Uterus (tissue), 4 donors: ENCODE measurements around the gene LANCL3. TPM values are rescaled to one million over a fixed set of nuclear protein-coding genes. Genes with fewer than 3 reads are reported as not detected.

Experiments
- DNase-seq, 2 donors: peaks; one replicate each; pipeline ENCODE4 v3.0.0-alpha.2; 2019 to 2020
- H3K27ac ChIP-seq, 2 donors: fragments of 200-600 bp; sonication (generic); 1 replicate in 1 of 2; 2 replicates in 1 of 2; pipeline ENCODE4 v1.5.1; 2016 to 2018
- H3K27me3 ChIP-seq, 2 donors: fragments of 200-600 bp; sonication (generic); one replicate each; pipeline ENCODE4 v1.5.1; 2018 to 2019; ENCODE audit warnings: control low read depth in 1 of 2
- H3K36me3 ChIP-seq, 2 donors: fragments of 200-600 bp; sonication (generic); one replicate each; pipeline ENCODE4 v1.5.1; 2019; ENCODE audit warnings: control low read depth in 1 of 2
- H3K4me1 ChIP-seq, 2 donors: fragments of 200-600 bp; sonication (generic); one replicate each; pipeline ENCODE4 v1.5.1; 2018 to 2019; ENCODE audit warnings: control low read depth in 1 of 2
- H3K4me3 ChIP-seq, 2 donors: fragments of 200-600 bp; sonication (generic); 1 replicate in 1 of 2; 2 replicates in 1 of 2; pipeline ENCODE4 v1.5.1; 2018 to 2019; ENCODE audit warnings: mild to moderate bottlenecking in 1 of 2
- H3K9me3 ChIP-seq, 2 donors: fragments of 200-600 bp; sonication (generic); one replicate each; pipeline ENCODE4 v1.5.1; 2019; ENCODE audit warnings: control low read depth in 1 of 2
- POLR2A ChIP-seq, 2 donors: fragments of 450-650 bp; IDR thresholded peaks; one replicate each; pipeline ENCODE4 v1.6.1; 2016; ENCODE audit warnings: antibody characterized with exemption in 2 of 2, mild to moderate bottlenecking in 1 of 2, moderate library complexity in 1 of 2
- intact Hi-C: fragments of 100-400 bp; cut with DNase I; formaldehyde crosslinking; loops from one replicate; pipeline ENCODE4 v1.15.1; 2023; ENCODE audit warnings: low total_unique reads
- total RNA-seq, 4 donors: library from RNA; depleted of rRNA in 3 of 4; stranded (reverse); fragments of >200 nt in 3 of 4; gene quantifications; one replicate each; pipeline versions ENCODE4 v1.1.0 to v1.2.4, GENCODE V29; 2014 to 2023
- TF ChIP-seq, protein P1 (sequence below), 4 experiments: fragments of 200-600 bp in 2 of 4; fragments of 450-650 bp in 2 of 4; sonication (generic) in 2 of 4; IDR thresholded peaks; one replicate each; pipeline ENCODE4 v1.5.1; 2016 to 2019; ENCODE audit warnings: antibody characterized with exemption in 4 of 4, mild to moderate bottlenecking in 2 of 4, moderate library complexity in 1 of 4
- donor health status: DM: yes; HTN: yes; CAD: no.

Gene LANCL3
- total RNA-seq, 4 donors from 2014 or later: 0.12 to 0.83 TPM; not detected in 2

DNA sequence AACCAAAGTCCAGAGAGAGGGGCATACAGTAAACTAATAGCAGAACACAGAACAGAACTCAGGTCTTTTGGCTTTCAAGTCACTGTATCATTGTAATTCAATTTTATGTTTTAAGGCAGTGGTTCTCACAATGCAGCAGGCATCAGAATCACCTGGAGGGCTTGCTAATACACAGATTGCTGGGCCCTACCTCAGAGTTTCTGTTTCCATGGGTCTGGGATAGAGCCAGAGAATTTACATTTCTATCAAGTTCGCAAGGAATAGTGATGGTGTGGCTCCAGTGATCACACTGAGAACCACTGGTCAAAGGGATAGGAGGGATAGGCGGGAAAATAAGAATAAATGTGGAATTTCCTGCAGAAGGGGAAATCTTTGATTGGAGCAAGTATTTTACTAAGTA lies 36.7 kb downstream of the LANCL3 start:
- DNase-seq: no peak
- intact Hi-C loops: no loop called here
- TF ChIP-seq, protein P1, sequence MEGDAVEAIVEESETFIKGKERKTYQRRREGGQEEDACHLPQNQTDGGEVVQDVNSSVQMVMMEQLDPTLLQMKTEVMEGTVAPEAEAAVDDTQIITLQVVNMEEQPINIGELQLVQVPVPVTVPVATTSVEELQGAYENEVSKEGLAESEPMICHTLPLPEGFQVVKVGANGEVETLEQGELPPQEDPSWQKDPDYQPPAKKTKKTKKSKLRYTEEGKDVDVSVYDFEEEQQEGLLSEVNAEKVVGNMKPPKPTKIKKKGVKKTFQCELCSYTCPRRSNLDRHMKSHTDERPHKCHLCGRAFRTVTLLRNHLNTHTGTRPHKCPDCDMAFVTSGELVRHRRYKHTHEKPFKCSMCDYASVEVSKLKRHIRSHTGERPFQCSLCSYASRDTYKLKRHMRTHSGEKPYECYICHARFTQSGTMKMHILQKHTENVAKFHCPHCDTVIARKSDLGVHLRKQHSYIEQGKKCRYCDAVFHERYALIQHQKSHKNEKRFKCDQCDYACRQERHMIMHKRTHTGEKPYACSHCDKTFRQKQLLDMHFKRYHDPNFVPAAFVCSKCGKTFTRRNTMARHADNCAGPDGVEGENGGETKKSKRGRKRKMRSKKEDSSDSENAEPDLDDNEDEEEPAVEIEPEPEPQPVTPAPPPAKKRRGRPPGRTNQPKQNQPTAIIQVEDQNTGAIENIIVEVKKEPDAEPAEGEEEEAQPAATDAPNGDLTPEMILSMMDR (IDR thresholded peaks at IDR 0.05): no peak
- no peak for TF ChIP-seq POLR2A (IDR thresholded peaks at IDR 0.05)
- no peak overlapping the region for H3K27ac ChIP-seq
- H3K36me3 ChIP-seq: no peaks in the 10 kb centered on the region
- H3K4me3 ChIP-seq: no peak overlapping the region
- H3K9me3 ChIP-seq: no peaks in the 10 kb centered on the region
- no peaks in the 10 kb centered on the region for H3K4me1 ChIP-seq
- H3K27me3 ChIP-seq: no peaks in the 10 kb centered on the region

GRCh38 chrX:37609727-37610126 lies 38.3 kb downstream of the LANCL3 start:
- no peak for DNase-seq
- H3K36me3 ChIP-seq: no peaks in the 10 kb centered on the region
- H3K27ac ChIP-seq: no peak overlapping the region
- intact Hi-C loops: no loop called here
- H3K9me3 ChIP-seq: no peaks in the 10 kb centered on the region
- no peaks in the 10 kb centered on the region for H3K4me1 ChIP-seq
- H3K27me3 ChIP-seq: no peaks in the 10 kb centered on the region
- H3K4me3 ChIP-seq: no peak overlapping the region
- TF ChIP-seq, protein P1 (IDR thresholded peaks at IDR 0.05): no peak
- TF ChIP-seq POLR2A (IDR thresholded peaks at IDR 0.05): no peak

- no peaks in the 10 kb centered on the region for H3K4me1 ChIP-seq
- DNase-seq: no peak
- no peak overlapping the region for H3K27ac ChIP-seq
- no peaks in the 10 kb centered on the region for H3K36me3 ChIP-seq
- H3K4me3 ChIP-seq: no peak overlapping the region
- H3K27me3 ChIP-seq: no peaks in the 10 kb centered on the region
- intact Hi-C loops: no loop called here
- H3K9me3 ChIP-seq: no peaks in the 10 kb centered on the region
- TF ChIP-seq POLR2A (IDR thresholded peaks at IDR 0.05): no peak
- TF ChIP-seq, protein P1 (IDR thresholded peaks at IDR 0.05): no peak
Observed at GRCh38 chrX:37613933-37614332, 42.5 kb downstream of the LANCL3 start.

DNA sequence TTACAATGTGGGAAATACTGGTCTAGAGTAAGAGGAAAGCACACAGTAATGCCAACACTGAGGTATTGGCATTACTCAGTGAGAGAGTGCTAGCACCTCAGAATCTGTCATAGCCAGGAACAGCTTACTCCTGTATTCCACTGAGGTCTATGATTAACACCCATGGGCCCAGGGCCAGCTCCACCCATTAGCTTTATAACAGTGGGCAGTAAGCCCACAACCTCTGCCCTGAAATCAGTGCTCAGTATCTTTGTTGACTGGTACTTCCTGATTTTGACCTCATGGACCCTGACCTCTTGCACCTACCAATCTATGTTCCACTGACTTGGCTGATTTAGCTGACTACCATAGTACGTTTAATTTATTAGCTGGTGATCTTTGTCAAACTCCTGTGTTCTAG lies 56.1 kb downstream of the LANCL3 start:
- DNase-seq: no peak
- H3K4me1 ChIP-seq: no peaks in the 10 kb centered on the region
- no peaks in the 10 kb centered on the region for H3K9me3 ChIP-seq
- H3K27me3 ChIP-seq: no peaks in the 10 kb centered on the region
- intact Hi-C loops: no loop called here
- no peaks in the 10 kb centered on the region for H3K36me3 ChIP-seq
- no peak overlapping the region for H3K4me3 ChIP-seq
- no peak overlapping the region for H3K27ac ChIP-seq
- TF ChIP-seq POLR2A (IDR thresholded peaks at IDR 0.05): no peak
- TF ChIP-seq, protein P1 (IDR thresholded peaks at IDR 0.05): no peak

- DNase-seq: no peak
- no peak overlapping the region for H3K4me3 ChIP-seq
- H3K36me3 ChIP-seq: no peaks in the 10 kb centered on the region
- no peaks in the 10 kb centered on the region for H3K9me3 ChIP-seq
- intact Hi-C loops: no loop called here
- no peak overlapping the region for H3K27ac ChIP-seq
- H3K4me1 ChIP-seq: no peaks in the 10 kb centered on the region
- no peaks in the 10 kb centered on the region for H3K27me3 ChIP-seq
- TF ChIP-seq POLR2A (IDR thresholded peaks at IDR 0.05): no peak
- TF ChIP-seq, protein P1 (IDR thresholded peaks at IDR 0.05): no peak
Observed at GRCh38 chrX:37638047-37638446, 66.6 kb downstream of the LANCL3 start.
